ENCODE measurements around the gene SETD3.

Gene SETD3

GRCh38 chr14:99387880-99388279 is 92.8 kb downstream of the SETD3 start:
- DNase-seq, result peak in 1 of 3 donors; percentile 7

- DNase-seq, result no peak
Observed at GRCh38 chr14:99384450-99385417, 95.9 kb downstream of the SETD3 start.

DNA sequence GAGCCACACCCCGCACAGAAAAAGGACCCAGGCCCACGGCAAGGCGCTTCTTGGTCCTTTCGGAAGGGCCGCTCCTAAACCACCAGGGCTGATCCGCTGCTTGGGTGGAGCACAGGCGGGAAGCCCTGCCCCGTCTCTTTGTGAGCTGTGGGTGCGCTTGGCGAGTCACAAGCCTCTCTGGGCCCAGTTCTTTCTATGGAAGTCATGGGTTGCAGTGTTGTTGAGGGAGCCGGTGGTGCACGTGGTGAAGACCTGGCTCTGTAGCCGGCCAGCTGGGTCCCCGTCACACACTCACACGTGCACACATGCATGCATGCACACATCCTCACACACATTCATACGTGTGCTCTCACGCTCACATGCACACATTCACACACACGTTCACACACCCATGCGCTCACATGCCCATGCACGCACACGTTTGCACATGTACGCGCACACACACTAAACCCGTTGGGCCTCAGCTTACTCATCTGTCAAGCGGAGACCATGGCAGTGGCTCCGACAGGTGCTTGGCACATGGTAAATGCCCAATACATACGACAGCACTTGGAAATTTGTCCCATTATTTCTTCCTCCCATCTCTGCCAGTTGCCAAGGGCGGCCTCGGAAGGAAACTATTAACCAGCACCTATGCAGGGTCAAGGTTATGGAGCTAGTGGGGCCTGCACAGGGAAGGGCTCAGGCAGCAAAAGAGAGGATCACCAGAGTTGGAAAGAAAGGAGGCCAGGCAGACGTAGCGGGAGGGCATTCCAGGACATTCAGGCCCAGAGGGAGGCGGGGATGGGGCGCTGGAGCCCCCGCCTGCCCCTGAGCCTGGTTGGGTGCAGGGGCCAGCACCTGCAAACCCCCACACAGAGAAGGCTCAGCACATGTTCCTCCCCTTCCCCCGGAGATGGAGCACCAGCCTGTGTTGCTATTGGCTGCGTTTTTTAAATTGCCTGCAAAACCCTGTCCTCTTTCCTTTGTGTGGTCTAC is 96.9 kb downstream of the SETD3 start:
- no peak for DNase-seq

DNA sequence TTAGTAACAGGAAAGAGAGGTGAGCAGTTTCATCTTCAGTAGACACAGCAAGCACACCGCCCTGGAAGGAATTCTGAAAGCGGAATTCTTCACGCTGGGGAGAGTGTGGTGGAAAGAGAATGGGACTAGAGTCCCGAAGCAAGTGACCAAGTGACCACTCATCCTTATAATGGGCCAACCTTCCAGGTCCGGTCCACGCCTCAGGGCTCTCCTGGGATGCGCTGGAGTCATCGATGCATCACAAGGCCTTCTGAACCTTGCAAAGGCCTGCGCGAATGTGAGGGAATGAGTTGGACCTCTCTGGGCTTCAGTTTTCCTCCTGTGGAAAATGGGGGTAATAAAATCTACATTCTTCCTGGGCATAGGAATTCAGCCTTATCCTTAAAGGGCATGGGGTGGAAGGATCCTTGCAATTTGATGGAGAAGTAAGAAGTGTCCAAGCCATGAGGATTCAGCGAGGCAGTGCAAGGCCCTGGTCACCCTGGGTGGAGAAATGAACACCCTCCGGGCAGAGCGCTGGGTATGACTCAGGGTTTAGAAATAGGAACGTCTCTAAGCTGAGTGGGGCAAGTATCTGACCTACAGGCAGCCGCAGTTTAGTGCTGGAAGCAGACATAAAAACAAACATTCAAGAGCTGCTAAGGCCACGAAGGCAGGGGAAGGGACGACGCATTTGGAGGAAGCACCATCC is 97.7 kb downstream of the SETD3 start:
- no peak for DNase-seq

GRCh38 chr14:99382071-99382470 is 98.6 kb downstream of the SETD3 start:
- DNase-seq, result no peak

DNA sequence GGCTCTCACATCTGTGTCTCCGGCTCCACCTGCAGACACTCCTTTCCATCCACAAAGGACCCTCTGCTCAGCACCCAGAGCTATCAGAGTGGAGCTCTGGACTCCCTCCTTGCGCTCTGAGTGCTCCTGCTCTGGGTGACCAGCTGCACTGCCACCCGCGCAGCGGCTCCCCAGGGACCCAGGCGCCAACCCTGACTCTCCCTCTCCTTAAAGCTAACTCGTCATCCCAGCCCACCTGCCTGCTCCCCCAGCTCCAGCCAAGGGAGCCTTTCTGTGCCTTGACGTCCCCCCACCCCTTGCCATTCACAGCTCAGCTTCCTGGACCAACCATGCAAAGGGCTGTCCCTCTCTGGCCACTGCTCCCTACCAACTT is 99.0 kb downstream of the SETD3 start:
- DNase-seq, result no peak

DNA sequence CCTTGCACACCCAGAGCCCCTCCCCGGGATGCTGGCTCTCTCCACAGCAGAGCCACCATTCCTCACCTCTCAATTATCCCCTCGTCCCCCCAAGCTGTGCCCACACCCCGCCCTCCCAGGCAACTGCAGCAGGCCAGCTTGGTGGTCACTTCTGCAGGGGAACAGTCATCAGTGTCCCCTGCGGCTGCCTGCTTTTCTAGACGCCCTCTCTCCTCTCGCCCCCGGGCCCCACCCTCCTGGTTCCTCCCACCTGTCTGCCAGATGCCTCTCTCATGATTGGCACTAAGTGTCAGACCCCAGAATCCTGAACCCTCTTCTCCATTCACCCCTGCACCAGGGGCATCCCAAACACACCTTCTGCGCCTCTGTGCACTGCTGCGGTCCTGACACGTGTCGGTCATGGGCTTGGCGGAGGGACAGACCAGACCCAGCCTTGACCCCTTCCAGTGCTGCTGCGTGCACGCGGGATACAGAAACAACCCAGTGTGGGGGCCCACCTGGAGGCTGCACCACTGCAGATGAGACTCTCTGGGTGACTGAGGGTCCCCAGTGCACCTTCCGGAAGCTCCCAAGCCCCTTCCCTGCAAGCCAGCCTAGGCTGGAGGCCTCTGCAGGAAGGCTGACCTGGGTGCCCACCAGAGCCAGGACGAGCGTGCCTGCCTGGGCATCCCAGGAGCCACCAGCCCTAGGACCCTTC is 99.5 kb downstream of the SETD3 start:
- no peak for DNase-seq

DNA sequence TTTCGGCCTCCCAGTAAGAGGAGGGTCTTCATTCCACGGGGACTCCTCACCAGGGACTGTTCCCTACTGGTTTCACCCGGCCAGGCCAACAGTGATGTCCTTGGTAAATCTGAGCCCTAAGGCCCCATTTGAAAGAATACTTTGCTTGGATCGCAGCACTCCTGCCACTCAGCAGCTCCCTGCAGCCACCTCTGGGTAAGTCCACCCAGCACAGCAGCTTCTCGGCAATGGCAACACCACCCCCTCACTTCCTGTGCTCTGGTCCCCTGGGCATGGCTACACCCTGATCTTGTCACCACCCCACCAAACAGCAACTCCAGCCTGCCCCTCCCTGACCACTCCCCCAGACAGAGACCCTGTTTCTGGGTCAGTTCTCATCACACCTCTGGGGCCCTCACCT is 100.3 kb downstream of the SETD3 start:
- DNase-seq, result no peak

- DNase-seq, result no peak
Observed at GRCh38 chr14:99378782-99379214, 101.9 kb downstream of the SETD3 start.

- no peak for DNase-seq
Observed at GRCh38 chr14:99377951-99378350, 102.7 kb downstream of the SETD3 start.

GRCh38 chr14:99374964-99375363 is 105.7 kb downstream of the SETD3 start:
- no peak for DNase-seq

GRCh38 chr14:99363616-99364290 is 116.9 kb downstream of the SETD3 start:
- DNase-seq, result no peak

- DNase-seq, result no peak
Observed at GRCh38 chr14:99363051-99363450, 117.6 kb downstream of the SETD3 start.

DNA sequence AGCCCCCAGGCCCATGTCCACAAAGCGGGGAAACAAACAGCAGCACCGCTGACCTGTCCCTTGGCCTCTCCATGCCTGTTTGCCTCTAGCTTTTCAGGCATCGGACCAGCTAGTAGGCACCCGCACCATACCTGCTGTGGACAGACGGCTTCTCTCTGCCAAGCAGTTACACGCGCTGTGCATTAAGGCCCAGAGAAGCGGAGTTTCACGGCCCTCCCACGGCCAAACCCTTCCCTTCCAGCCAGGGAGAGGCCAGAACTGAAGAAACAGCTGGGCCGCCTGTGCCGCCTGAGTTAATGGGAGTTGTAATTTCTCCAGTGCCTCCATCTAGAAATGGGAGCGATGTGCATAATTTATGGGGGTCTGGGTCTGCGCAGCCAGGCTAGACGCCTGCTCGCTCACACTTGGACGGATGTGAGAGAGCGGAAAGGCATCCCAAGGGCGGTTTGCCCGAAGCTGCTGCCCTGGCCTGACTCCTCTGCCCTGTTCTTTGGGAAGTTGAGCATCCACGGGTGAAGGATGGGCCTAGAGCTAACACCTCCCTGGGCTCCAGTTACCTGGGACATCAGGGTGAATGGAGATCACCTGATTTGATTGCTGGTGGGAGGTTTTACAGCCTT is 119.0 kb downstream of the SETD3 start:
- no peak for DNase-seq

- no peak for DNase-seq
Observed at GRCh38 chr14:99360774-99361595, 119.7 kb downstream of the SETD3 start.

DNA sequence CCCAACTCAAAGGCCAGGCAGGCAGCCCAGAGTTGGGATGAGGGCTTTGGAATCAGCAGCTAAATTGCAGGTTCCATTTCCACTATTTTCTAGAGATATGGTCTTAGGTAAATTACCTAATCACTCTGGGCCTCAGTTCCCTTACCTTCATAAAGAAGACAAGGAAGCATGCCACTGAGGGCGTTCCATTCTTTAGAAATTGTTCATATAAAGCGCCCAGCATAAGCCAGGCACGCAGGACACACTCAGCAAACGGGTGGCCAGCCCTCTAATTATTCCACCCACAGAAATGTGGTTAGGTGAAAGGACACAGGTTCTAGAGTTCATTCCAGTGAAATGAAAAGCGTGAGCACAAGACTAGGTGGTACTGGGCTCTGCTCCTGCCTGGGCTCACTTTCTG is 120.8 kb downstream of the SETD3 start:
- no peak for DNase-seq

DNA sequence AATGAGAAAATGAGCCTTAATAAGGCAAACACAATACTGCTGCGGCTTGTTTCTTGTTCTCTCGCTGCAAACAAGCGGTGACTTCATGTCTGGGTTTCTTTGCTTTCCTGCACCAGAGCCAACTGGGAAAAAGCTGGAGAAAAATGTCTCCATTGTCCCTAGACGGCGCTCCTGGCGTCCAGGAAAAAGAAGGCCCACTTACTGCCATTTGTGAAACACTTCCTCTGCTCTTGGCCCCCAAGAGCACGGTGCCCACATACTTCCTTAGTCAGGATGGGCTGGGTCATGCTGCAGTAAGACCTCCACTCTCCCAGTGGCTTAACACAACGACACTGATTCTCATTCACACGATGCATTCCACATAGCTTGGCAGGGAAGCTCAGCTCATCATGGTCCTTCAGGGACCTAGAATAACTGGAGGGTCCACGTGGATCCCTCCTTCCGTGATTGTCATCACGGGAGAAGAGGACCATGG is 122.7 kb downstream of the SETD3 start:
- DNase-seq, result no peak

- no peak for DNase-seq
Observed at GRCh38 chr14:99357151-99357915, 123.3 kb downstream of the SETD3 start.

DNA sequence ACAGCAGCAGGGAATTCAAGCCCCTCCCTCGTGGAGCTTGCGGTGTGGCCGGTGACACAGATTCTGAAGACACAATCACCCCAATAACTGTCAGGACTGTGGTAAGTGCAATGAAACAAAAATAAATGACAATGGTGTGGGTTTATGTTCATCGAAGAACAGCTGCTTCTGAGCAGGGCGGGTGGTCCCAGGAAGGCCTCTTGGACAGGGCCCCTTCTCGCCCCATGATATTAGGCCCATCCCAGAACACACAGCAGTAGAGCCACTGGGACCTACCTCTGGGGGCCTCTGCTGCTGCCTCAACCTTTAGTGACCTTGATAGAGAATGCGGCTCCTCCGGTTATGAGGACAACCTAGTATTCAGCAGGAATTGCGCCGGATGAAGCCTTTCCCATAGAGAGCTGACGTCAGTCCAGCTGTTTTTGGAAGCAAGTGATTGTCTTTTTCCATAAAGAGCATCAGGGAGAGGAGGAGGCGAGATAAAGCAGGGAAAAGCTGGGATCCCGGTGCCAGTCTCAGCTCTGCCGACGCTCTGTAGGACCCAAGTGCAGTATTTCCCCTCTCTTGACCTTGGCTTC is 124.5 kb downstream of the SETD3 start:
- no peak for DNase-seq
